CD14-positive monocyte (primary cell): ENCODE data around the gene FAM20B. TPM values are rescaled to one million over a fixed set of nuclear protein-coding genes. Genes with fewer than 3 reads are reported as not detected.

Experiments used
- DNase-seq, 3 donors: peaks; one replicate each; pipeline ENCODE4 v3.0.0-alpha.2; 2011 to 2022
- H2AFZ ChIP-seq: 2 replicates; pipeline ENCODE4 v1.6.0; 2012; ENCODE audit warnings: mild to moderate bottlenecking, low read depth, low read length, inconsistent platforms; ENCODE audit not compliant: insufficient read depth, poor library complexity, severe bottlenecking
- H3K27ac ChIP-seq, 2 donors: 1 replicate in 1 of 2; 2 replicates in 1 of 2; pipeline ENCODE4 v1.5.1; 2012 to 2013; ENCODE audit warnings: low read length in 2 of 2, control low read depth in 1 of 2, inconsistent platforms in 1 of 2, low read depth in 1 of 2, mild to moderate bottlenecking in 1 of 2
- H3K27me3 ChIP-seq, 2 donors: one replicate each; pipeline versions ENCODE4 v1.6.0 to v1.6.1; 2011 to 2013; ENCODE audit warnings: low read length in 2 of 2; ENCODE audit not compliant: control insufficient read depth in 2 of 2, insufficient read depth in 2 of 2
- H3K36me3 ChIP-seq, 2 donors: replicated peaks in 1 of 2; 1 replicate in 1 of 2; 2 replicates in 1 of 2; pipeline versions ENCODE4 v1.5.1 to v1.6.1; 2012 to 2013; ENCODE audit warnings: low read length in 2 of 2, control low read depth in 1 of 2, inconsistent platforms in 1 of 2, mild to moderate bottlenecking in 1 of 2; ENCODE audit not compliant: insufficient read depth in 2 of 2, control insufficient read depth in 1 of 2
- H3K4me1 ChIP-seq, 2 donors: 1 replicate in 1 of 2; 2 replicates in 1 of 2; pipeline versions ENCODE4 v1.5.1 to v1.6.1; 2012 to 2013; ENCODE audit warnings: low read length in 2 of 2, control low read depth in 1 of 2, inconsistent platforms in 1 of 2, mild to moderate bottlenecking in 1 of 2, moderate library complexity in 1 of 2; ENCODE audit not compliant: insufficient read depth in 2 of 2, control insufficient read depth in 1 of 2
- H3K4me2 ChIP-seq: replicated peaks from 2 replicates; pipeline ENCODE3; 2012; ENCODE audit warnings: low read length, moderate library complexity, mild to moderate bottlenecking; ENCODE audit not compliant: poor library complexity, severe bottlenecking; ENCODE audit errors: extremely low read depth
- H3K4me3 ChIP-seq, 3 experiments: fragments of 200-600 bp in 1 of 3; sonication (generic) in 1 of 3; replicated peaks in 1 of 3; 1 replicate in 2 of 3; 2 replicates in 1 of 3; pipeline ENCODE4 v1.5.1; 2011 to 2013; ENCODE audit warnings: low read length in 3 of 3, mild to moderate bottlenecking in 3 of 3, control low read depth in 2 of 3, low read depth in 2 of 3, inconsistent platforms in 1 of 3, moderate library complexity in 1 of 3
- H3K79me2 ChIP-seq: 2 replicates; pipeline ENCODE4 v1.6.0; 2012; ENCODE audit warnings: mild to moderate bottlenecking, control low read depth, inconsistent platforms, low read length, moderate library complexity; ENCODE audit not compliant: insufficient read depth
- H3K9ac ChIP-seq: 2 replicates; pipeline ENCODE4 v1.6.0; 2017; ENCODE audit warnings: low read length, mild to moderate bottlenecking; ENCODE audit not compliant: insufficient read depth, poor library complexity, severe bottlenecking
- H3K9me3 ChIP-seq, 2 donors: replicated peaks in 1 of 2; 1 replicate in 1 of 2; 2 replicates in 1 of 2; pipeline versions ENCODE4 v1.5.1 to v1.6.1; 2012 to 2013; ENCODE audit warnings: low read length in 2 of 2, control low read depth in 1 of 2; ENCODE audit not compliant: control insufficient read depth in 1 of 2, insufficient read depth in 1 of 2
- H4K20me1 ChIP-seq: 2 replicates; pipeline ENCODE4 v1.6.0; 2012; ENCODE audit warnings: mild to moderate bottlenecking, low read length, control low read depth, moderate library complexity; ENCODE audit not compliant: insufficient read depth
- H3K27ac Mint-ChIP-seq, 7 donors: one replicate each; pipeline ENCODE4 v1.8.0; 2020; ENCODE audit warnings: mild to moderate bottlenecking in 7 of 7, mixed read lengths in 7 of 7, moderate library complexity in 6 of 7, inconsistent platforms in 2 of 7
- H3K27me3 Mint-ChIP-seq, 3 donors: one replicate each; pipeline ENCODE4 v1.8.0; 2021 to 2022; ENCODE audit warnings: low read depth in 3 of 3, mild to moderate bottlenecking in 3 of 3, mixed read lengths in 3 of 3, moderate library complexity in 3 of 3, inconsistent platforms in 1 of 3
- H3K36me3 Mint-ChIP-seq, 2 donors: one replicate each; pipeline ENCODE4 v1.8.0; 2020; ENCODE audit warnings: mixed read lengths in 2 of 2, inconsistent platforms in 1 of 2, mild to moderate bottlenecking in 1 of 2
- H3K4me1 Mint-ChIP-seq: one replicate; pipeline ENCODE4 v1.8.0; 2020; ENCODE audit warnings: mild to moderate bottlenecking, mixed read lengths
- H3K4me3 Mint-ChIP-seq, 2 donors: one replicate each; pipeline ENCODE4 v1.8.0; 2020; ENCODE audit warnings: mild to moderate bottlenecking in 2 of 2, mixed read lengths in 2 of 2, moderate library complexity in 1 of 2
- H3K9me3 Mint-ChIP-seq, 7 donors: one replicate each; pipeline ENCODE4 v1.8.0; 2020 to 2022; ENCODE audit warnings: mixed read lengths in 7 of 7, mild to moderate bottlenecking in 6 of 7, moderate library complexity in 6 of 7, inconsistent platforms in 2 of 7
- CTCF ChIP-seq: fragments of 200-600 bp; IDR thresholded peaks from one replicate; pipeline ENCODE4 v1.8.0; 2022; ENCODE audit warnings: antibody characterized with exemption, mild to moderate bottlenecking
- WGBS: methylation state at CpG from one replicate; pipeline ENCODE4 v1.1.5; 2013; ENCODE audit warnings: missing lambda C conversion rate; ENCODE audit not compliant: insufficient coverage; 5-methylcytosine and 5-hydroxymethylcytosine counted together
- intact Hi-C, 2 donors: fragments of 100-400 bp; cut with micrococcal nuclease; formaldehyde crosslinking; loops; one replicate each; pipeline versions ENCODE4 v1.15.0 to v1.15.1; 2023
- polyA plus RNA-seq, 3 donors: library from polyadenylated mRNA; depleted of rRNA in 1 of 3; unstranded in 2 of 3; stranded (reverse) in 1 of 3; fragments of 300-500 nt in 2 of 3; fragments of >200 nt in 1 of 3; fragmentation: Illumina TruSeq in 2 of 3; gene quantifications; 1 replicate in 2 of 3; 2 replicates in 1 of 3; pipeline ENCODE4 v1.2.3, GENCODE V29; 2012 to 2021

The FAM20B gene
- polyA plus RNA-seq, 3 donors = 4.0 to 6.7 (median 4.4) TPM

GRCh38 chr1:179034720-179035119, 9.0 kb downstream of the FAM20B start:
- intact Hi-C loops = no loop called here
- Histone ChIP-seq H3K36me3 (no peaks in the 10 kb centered on the region), H2AFZ (no peak overlapping the region), H3K4me3 (peak overlapping the region in 1 of 3 experiments; percentile 0), H3K79me2 (peaks cover 94% of the 10 kb centered on the region), H4K20me1 (peaks cover 8% of the 10 kb centered on the region), H3K4me2 (peak overlapping the region; percentile 6), H3K27ac (peak overlapping the region in 1 of 2 donors; percentile 76), H3K9ac (no peak overlapping the region), H3K4me1 (peaks cover 27 to 46% of the 10 kb centered on the region in 2 donors), H3K27me3 (no peaks in the 10 kb centered on the region), H3K9me3 (no peaks in the 10 kb centered on the region)
- Mint-ChIP-seq H3K36me3 (no peaks in the 10 kb centered on the region), H3K4me3 (peak overlapping the region in 1 of 2 donors; percentile 66), H3K27me3 (no peaks in the 10 kb centered on the region), H3K9me3 (peaks cover 0 to 2% (median 0%) of the 10 kb centered on the region in 7 donors), H3K4me1 (peaks cover 67% of the 10 kb centered on the region), H3K27ac (peak overlapping the region; percentile 88 to 95 (median 92))
- TF ChIP-seq CTCF = no peak
- no CpG with 5 or more reads among the region's 1 CpG for WGBS
- peak; percentile 30 to 53 (median 31) for DNase-seq

GRCh38 chr1:179036844-179037465, 11.3 kb downstream of the FAM20B start:
- peaks cover 8% of the 10 kb centered on the region for H4K20me1 ChIP-seq
- no peak overlapping the region for H3K4me3 ChIP-seq
- H3K9me3 ChIP-seq = peaks cover 0 to under 1% of the 10 kb centered on the region in 2 donors
- peaks cover 27 to 46% of the 10 kb centered on the region in 2 donors for H3K4me1 ChIP-seq
- TF ChIP-seq CTCF = no peak
- intact Hi-C loops = no loop called here
- no peaks in the 10 kb centered on the region for H3K36me3 ChIP-seq
- H3K79me2 ChIP-seq = peaks cover 80% of the 10 kb centered on the region
- peak overlapping the region in 1 of 2 donors; percentile 29 for H3K27ac ChIP-seq
- Mint-ChIP-seq H3K4me3 (no peak overlapping the region), H3K27ac (peak overlapping the region in 5 of 7 donors; percentile 4 to 36 (median 27)), H3K9me3 (peaks cover 0 to 13% (median 0%) of the 10 kb centered on the region in 7 donors), H3K27me3 (no peaks in the 10 kb centered on the region), H3K4me1 (peaks cover 55% of the 10 kb centered on the region), H3K36me3 (peaks cover 0 to 8% of the 10 kb centered on the region in 2 donors)
- DNase-seq = no peak
- no peak overlapping the region for H2AFZ ChIP-seq
- no peaks in the 10 kb centered on the region for H3K27me3 ChIP-seq
- H3K4me2 ChIP-seq = no peak overlapping the region
- 100% methylated on average over 1 of the region's 2 CpGs for WGBS
- H3K9ac ChIP-seq = no peak overlapping the region
